22Rv1 (cell line): Measurements from ENCODE around the gene CCDC148.

Experiments
- CTCF ChIP-seq: fragments of 450-650 bp; IDR thresholded peaks from 2 replicates; pipeline ENCODE4 v1.5.1; 2017; ENCODE audit warnings: mild to moderate bottlenecking
- ZFX ChIP-seq: fragments of 450-650 bp; IDR thresholded peaks from 2 replicates; pipeline ENCODE4 v1.6.1; 2017; ENCODE audit warnings: antibody characterized with exemption, borderline replicate concordance

- TF ChIP-seq CTCF = no peak
- no peak for TF ChIP-seq ZFX
Measured at GRCh38 chr2:158403237-158403636, 53.3 kb downstream of the CCDC148 start.
